HepG2 (cell line): Measurements from ENCODE around the gene RAB3B. TPM values are rescaled to one million over a fixed set of nuclear protein-coding genes. Genes with fewer than 3 reads are reported as not detected.
A peak's percentile ranks its signal among the peaks of the same experiment; 100 is the strongest.
"Not testable (repeated sequence)": the region's sequence is repeated elsewhere in the genome, so short reads cannot be mapped to it uniquely, and the experiment has no call there.

Source experiments
- ATAC-seq: fragments of 200-7000 bp; cut with Tn5 transposase; 3 replicates; pipeline ENCODE4 v1.9.1; 2020; ENCODE audit warnings: mild to moderate bottlenecking, moderate library complexity
- BruUV-seq: library from RNA; stranded (reverse); fragments of 400-500 nt; replicated peaks from 2 replicates; lab custom pipeline; 2021; lab: Mats Ljungman, UMichigan
- CTCF ChIA-PET: fragments of 300-600 bp; formaldehyde crosslinking; extraction: SDS; loops from one replicate; lab custom pipeline; 2021; ENCODE audit warnings: low total read pairs, inconsistent platforms, low intra/inter-chr PET ratio; lab: Yijun Ruan, JAX
- POLR2A ChIA-PET: fragments of 350-600 bp; sonication (Branson Sonifier 250); formaldehyde crosslinking; loops from one replicate; lab custom pipeline; 2020; ENCODE audit warnings: antibody characterized with exemption, inconsistent platforms; lab: Yijun Ruan, JAX
- DNase-seq: peaks from one replicate; pipeline ENCODE4 v3.0.0-alpha.2; 2015; ENCODE audit warnings: low spot score
- FAIRE-seq: peaks from 3 replicates; lab custom pipeline; 2011; peaks lifted over from hg19 to GRCh38; lab: Jason Lieb, UNC
- H2AFZ ChIP-seq: one replicate; pipeline ENCODE4 v1.6.1; 2011; ENCODE audit warnings: low read length, inconsistent platforms
- H3K27ac ChIP-seq: fragments of 300-600 bp; 3 replicates; pipeline ENCODE4 v1.8.0; 2011; ENCODE audit warnings: mixed run types, mild to moderate bottlenecking, mixed read lengths, low read length, inconsistent platforms; ENCODE audit not compliant: insufficient read depth; ENCODE audit errors: extremely low read length
- H3K27me3 ChIP-seq, 2 experiments: fragments of 200-600 bp in 1 of 2; 2 replicates in 1 of 2; 3 replicates in 1 of 2; pipeline versions ENCODE4 v1.6.0 to v1.8.0; 2011; ENCODE audit warnings: low read length in 2 of 2, mild to moderate bottlenecking in 2 of 2, moderate library complexity in 2 of 2, inconsistent platforms in 1 of 2; ENCODE audit not compliant: insufficient read depth in 2 of 2, control insufficient read depth in 1 of 2
- H3K36me3 ChIP-seq, 2 experiments: fragments of 200-600 bp in 1 of 2; replicated peaks in 1 of 2; 2 replicates in 1 of 2; 3 replicates in 1 of 2; pipeline versions ENCODE4 v1.5.1 to v1.8.0; 2011; ENCODE audit warnings: low read length in 2 of 2, inconsistent platforms in 1 of 2; ENCODE audit not compliant: insufficient read depth in 2 of 2, control insufficient read depth in 1 of 2
- H3K4me1 ChIP-seq: 2 replicates; pipeline ENCODE4 v1.5.1; 2012; ENCODE audit warnings: low read length, inconsistent platforms; ENCODE audit not compliant: insufficient read depth
- H3K4me2 ChIP-seq: 2 replicates; pipeline ENCODE4 v1.6.0; 2011; ENCODE audit warnings: low read depth, low read length, inconsistent platforms
- H3K4me3 ChIP-seq, 3 experiments: fragments of 200-600 bp in 1 of 3; sonication (generic), shearing (Covaris generic) in 1 of 3; replicated peaks in 1 of 3; 2 replicates each; pipeline ENCODE4 v1.5.1; 2011 to 2016; ENCODE audit warnings: low read length in 3 of 3, inconsistent platforms in 2 of 3, low read depth in 2 of 3, mild to moderate bottlenecking in 2 of 3, control low read depth in 1 of 3, mixed read lengths in 1 of 3; ENCODE audit not compliant: insufficient read depth in 1 of 3
- H3K79me2 ChIP-seq: one replicate; pipeline ENCODE4 v1.6.1; 2011; ENCODE audit warnings: low read length, inconsistent platforms; ENCODE audit not compliant: insufficient read depth
- H3K9ac ChIP-seq: 2 replicates; pipeline ENCODE4 v1.6.0; 2011; ENCODE audit warnings: mild to moderate bottlenecking, low read depth, low read length, inconsistent platforms; ENCODE audit not compliant: insufficient read depth
- H3K9me3 ChIP-seq: 2 replicates; pipeline ENCODE4 v1.5.1; 2012; ENCODE audit warnings: mild to moderate bottlenecking, low read length
- H4K20me1 ChIP-seq: 2 replicates; pipeline ENCODE4 v1.6.0; 2011; ENCODE audit warnings: inconsistent platforms, mild to moderate bottlenecking, low read length, moderate library complexity; ENCODE audit not compliant: insufficient read depth
- BHLHE40 ChIP-seq: IDR thresholded peaks from 2 replicates; pipeline ENCODE4 v1.6.1; 2011; ENCODE audit warnings: low read length, improper control_type of control experiment
- CEBPB ChIP-seq: IDR thresholded peaks from 2 replicates; pipeline ENCODE4 v1.6.1; 2011; ENCODE audit warnings: low read depth, low read length, improper control_type of control experiment, borderline replicate concordance
- CEBPG ChIP-seq: IDR thresholded peaks from 2 replicates; pipeline ENCODE4 v1.6.1; 2016
- CHD4 ChIP-seq: fragments of 200-600 bp; sonication (generic); IDR thresholded peaks from 2 replicates; pipeline ENCODE4 v1.7.0; 2017; ENCODE audit warnings: mild to moderate bottlenecking, low read length, borderline replicate concordance
- HNF1A ChIP-seq, 2 experiments: sonication (generic) in 1 of 2; formaldehyde crosslinking in 1 of 2; IDR thresholded peaks; 2 replicates each; pipeline versions ENCODE4 v1.4.0 to v1.6.1; 2016 to 2020; ENCODE audit warnings: borderline replicate concordance in 1 of 2, low read depth in 1 of 2, mild to moderate bottlenecking in 1 of 2, missing genetic modification reagents in 1 of 2
- SALL1 ChIP-seq: sonication (generic); formaldehyde crosslinking; IDR thresholded peaks from 2 replicates; pipeline ENCODE4 v1.8.0; 2022; ENCODE audit warnings: mild to moderate bottlenecking, missing genetic modification reagents
- SIX1 ChIP-seq: sonication (generic); formaldehyde crosslinking; IDR thresholded peaks from 2 replicates; pipeline ENCODE4 v1.4.0; 2020; ENCODE audit warnings: missing genetic modification reagents, borderline replicate concordance
- SOX13 ChIP-seq, 3 experiments: fragments of 450-650 bp in 1 of 3; sonication (generic) in 1 of 3; formaldehyde crosslinking in 1 of 3; IDR thresholded peaks in 2 of 3; conservative IDR thresholded peaks in 1 of 3; 2 replicates each; pipeline versions ENCODE4 v1.5.0 to v1.6.1; 2016 to 2020; ENCODE audit warnings: antibody characterized with exemption in 1 of 3, mild to moderate bottlenecking in 1 of 3, missing compliant biosample characterization in 1 of 3, missing genetic modification reagents in 1 of 3, moderate library complexity in 1 of 3
- SOX6 ChIP-seq, 2 experiments: fragments of 450-650 bp in 1 of 2; sonication (generic) in 1 of 2; formaldehyde crosslinking in 1 of 2; IDR thresholded peaks; 2 replicates each; pipeline versions ENCODE4 v1.4.0 to v1.6.1; 2017 to 2020; ENCODE audit warnings: antibody characterized with exemption in 1 of 2, mild to moderate bottlenecking in 1 of 2, missing genetic modification reagents in 1 of 2
- ZNF772 ChIP-seq: sonication (generic); formaldehyde crosslinking; IDR thresholded peaks from 2 replicates; pipeline ENCODE4 v1.5.0; 2020; ENCODE audit warnings: mild to moderate bottlenecking, missing genetic modification reagents
- WGBS: methylation state at CpG from one replicate; pipeline ENCODE4 v1.1.6; 2017; ENCODE audit warnings: low lambda C conversion rate; 5-methylcytosine and 5-hydroxymethylcytosine counted together
- in situ Hi-C: cut with HindIII; loops from 2 replicates; pipeline ENCODE4 v1.10.0; 2017; ENCODE audit warnings: low pct_unique_long_range_greater_than_20kb; ENCODE audit not compliant: extremely low pct_ligation_motif_present
- intact Hi-C: fragments of 100-400 bp; cut with micrococcal nuclease; formaldehyde crosslinking; loops from one replicate; pipeline ENCODE4 v1.10.0; 2022; ENCODE audit not compliant: unreplicated experiment
- polyA plus RNA-seq, 8 experiments: library from polyadenylated mRNA; depleted of rRNA in 3 of 8; stranded (reverse) in 7 of 8; unstranded in 1 of 8; fragments of >200 nt; fragmentation: Illumina TruSeq in 4 of 8; extraction: Trizol in 4 of 8; gene quantifications; 2 replicates each; pipeline versions ENCODE4 v1.2.1 to v1.2.3, GENCODE V29; 2011 to 2016; ENCODE audit warnings: low read depth in 4 of 8, missing spikeins in 1 of 8, mixed read lengths in 1 of 8; ENCODE audit not compliant: insufficient read depth in 1 of 8
- total RNA-seq, 5 experiments: library from RNA; depleted of rRNA; stranded (reverse); fragments of >200 nt; fragmentation: Illumina TruSeq; extraction: Trizol; gene quantifications; 2 replicates each; pipeline ENCODE4 v1.2.3, GENCODE V29; 2016; ENCODE audit warnings: low read depth in 1 of 5

Gene RAB3B
- total and polyA plus RNA-seq, 2 of the 13 experiments (the other 11 are each of a cell fraction or from before 2014, with no cell fraction given), result 1.0 to 1.2 TPM

- BruUV-seq, result no TSS peak
- POLR2A ChIA-PET, result interaction anchor here (2.0 to 2.6 kb wide), 2 partner anchors 16 to 23 kb away, joined by 4 to 25 read pairs; partner anchors contain the start of genes BTF3L4 and TXNDC12
These were observed 41.8 kb upstream of the RAB3B start for GRCh38 chr1:52032124-52032784.

GRCh38 chr1:52028839-52029238 lies 38.3 kb upstream of the RAB3B start:
- H4K20me1 ChIP-seq; CTCF ChIA-PET; H3K27me3 ChIP-seq; H3K9me3 ChIP-seq; H3K9ac ChIP-seq; BruUV-seq; H2AFZ ChIP-seq; in situ Hi-C loops; ATAC-seq; H3K4me3 ChIP-seq; TF ChIP-seq HNF1A (CRISPR knock-in tag; IDR thresholded peaks at IDR 0.05; ENCODE audit: borderline replicate concordance); SOX13 (IDR thresholded peaks at IDR 0.05); SOX6 (IDR thresholded peaks at IDR 0.05): not testable (repeated sequence)
- POLR2A ChIA-PET, result interaction anchor here (1.1 to 2.7 kb wide), 3 partner anchors 8 to 28 kb away, joined by 3 to 15 read pairs (median 3); partner anchors contain the start of gene TXNDC12
- Histone ChIP-seq H3K79me2 (peaks cover 35% of the 10 kb centered on the region), H3K27ac (peak overlapping the region; percentile 41), H3K4me1 (peaks cover 52% of the 10 kb centered on the region), H3K36me3 (peaks cover 1 to 22% of the 10 kb centered on the region in 2 experiments; a peak in 2 of 5 replicates), H3K4me2 (peak overlapping the region; percentile 25)
- DNase-seq (peak; percentile 34), FAIRE-seq (peak; percentile 47)
- WGBS, result 23% methylated on average over 5 of the region's 5 CpGs
- intact Hi-C loops, result loop anchor here (2.0 kb wide), 1 partner anchor 26 kb away; the partner anchor contains the start of gene TXNDC12
- TF ChIP-seq HNF1A (IDR thresholded peaks at IDR 0.05; ENCODE audit: low read depth), result 0 out of 2 replicates have a peak, but pooled peaks have one; percentile 2
- peak; percentile 43; the same call in 1 of the 2 replicates for TF ChIP-seq CEBPG (CRISPR knock-in tag)
- TF ChIP-seq SOX13 (CRISPR knock-in tag; conservative IDR thresholded peaks at IDR 0.05 in 1 of 2, IDR thresholded peaks at IDR 0.05 in 1 of 2), result peak in 1 of 2 experiments; percentile 59; a peak in 2 of 4 replicates
- TF ChIP-seq SIX1 (CRISPR knock-in tag), result peak; percentile 59; the same call in 1 of the 2 replicates
- TF ChIP-seq CHD4, result peak; percentile 35; the same call in 1 of the 2 replicates
- peak; percentile 55; the same call in 1 of the 2 replicates for TF ChIP-seq BHLHE40
- peak; percentile 47 for TF ChIP-seq SALL1 (CRISPR knock-in tag)
- TF ChIP-seq SOX6 (CRISPR knock-in tag; IDR thresholded peaks at IDR 0.05), result peak; percentile 23; the same call in 1 of the 2 replicates

More at GRCh38 chr1:52032124-52032784, 41.8 kb upstream of the RAB3B start:
- H3K4me2 ChIP-seq, result peak overlapping the region; percentile 94
- no peaks in the 10 kb centered on the region; a peak in 1 of 5 replicates for H3K36me3 ChIP-seq
- peak overlapping the region; percentile 75 to 95 (median 88) for H3K4me3 ChIP-seq
- DNase-seq, result no peak
- in situ Hi-C loops, result no loop called here
- no peak overlapping the region for H2AFZ ChIP-seq
- CTCF ChIA-PET, result no interaction called here
- H4K20me1 ChIP-seq, result no peaks in the 10 kb centered on the region
- 0 out of 2 replicates have a peak, but pooled peaks have one; percentile 26 for TF ChIP-seq ZNF772 (CRISPR knock-in tag)
- TF ChIP-seq CEBPB, result no peak
- H3K9ac ChIP-seq, result peak overlapping the region; percentile 90
- peak; percentile 21 for ATAC-seq
- peak overlapping the region; percentile 0 for H3K27ac ChIP-seq
- WGBS, result 27% methylated on average over 5 of the region's 5 CpGs
- no peaks in the 10 kb centered on the region for H3K9me3 ChIP-seq
- no peaks in the 10 kb centered on the region; a peak in 1 of 5 replicates for H3K27me3 ChIP-seq
- peaks cover 73% of the 10 kb centered on the region for H3K4me1 ChIP-seq
- peaks cover 35% of the 10 kb centered on the region for H3K79me2 ChIP-seq
- FAIRE-seq, result no peak
- intact Hi-C loops, result no loop called here
